Lower leg skin (tissue), 4 donors: ENCODE data around the gene TIGD6. TPM values are rescaled to one million over a fixed set of nuclear protein-coding genes. Genes with fewer than 3 reads are reported as not detected.

Source experiments
- DNase-seq, 2 donors: peaks; one replicate each; pipeline ENCODE4 v3.0.0-alpha.2; 2019; ENCODE audit warnings: low spot score in 2 of 2
- H3K4me3 ChIP-seq: fragments of 200-600 bp; sonication (generic); 2 replicates; pipeline ENCODE4 v1.5.1; 2017; ENCODE audit warnings: mild to moderate bottlenecking, low read depth; ENCODE audit not compliant: poor library complexity, severe bottlenecking
- POLR2A ChIP-seq, 2 donors: fragments of 450-650 bp; IDR thresholded peaks; one replicate each; pipeline ENCODE4 v1.6.1; 2016 to 2017; ENCODE audit warnings: antibody characterized with exemption in 2 of 2, mild to moderate bottlenecking in 1 of 2, moderate library complexity in 1 of 2
- WGBS, 2 donors: methylation state at CpG; one replicate each; pipeline ENCODE4 v1.1.5; 2018; 5-methylcytosine and 5-hydroxymethylcytosine counted together
- intact Hi-C: fragments of 100-400 bp; cut with DNase I; formaldehyde crosslinking; loops from one replicate; pipeline ENCODE4 v1.15.0; 2023; ENCODE audit warnings: low total_unique reads
- total RNA-seq, 4 donors: library from RNA; depleted of rRNA; stranded (reverse); fragments of >200 nt; gene quantifications; one replicate each; pipeline ENCODE4 v1.1.0, GENCODE V29; 2016
- TF ChIP-seq, protein P1 (sequence below), 3 donors: fragments of 450-650 bp; IDR thresholded peaks; one replicate each; pipeline ENCODE4 v1.5.1; 2016; ENCODE audit warnings: antibody characterized with exemption in 3 of 3, mild to moderate bottlenecking in 3 of 3, moderate library complexity in 2 of 3

The TIGD6 gene
- total RNA-seq, 4 donors from 2014 or later: 3.8 to 8.3 (median 6.0) TPM

DNA sequence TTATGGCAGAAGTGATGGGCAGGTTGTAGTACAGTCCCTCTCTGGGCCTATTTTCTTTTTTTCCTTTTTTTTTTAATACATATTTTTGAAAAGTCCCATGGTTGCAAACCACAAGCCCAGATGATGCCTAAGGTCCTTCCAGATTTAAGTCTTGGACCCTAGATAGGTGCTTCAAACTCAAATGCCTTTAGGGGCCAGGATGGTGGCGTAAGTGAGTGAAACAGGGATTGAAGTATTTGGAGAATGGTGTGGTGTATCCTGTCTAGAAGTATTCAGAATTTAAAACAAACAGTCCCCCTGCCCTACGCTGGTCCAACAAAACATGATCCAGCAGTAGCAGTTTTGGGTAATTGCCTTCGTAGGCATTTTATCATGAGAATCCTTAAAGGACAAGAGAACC lies 2.2 kb downstream of the TIGD6 start:
- no peak for DNase-seq
- TF ChIP-seq, protein P1, sequence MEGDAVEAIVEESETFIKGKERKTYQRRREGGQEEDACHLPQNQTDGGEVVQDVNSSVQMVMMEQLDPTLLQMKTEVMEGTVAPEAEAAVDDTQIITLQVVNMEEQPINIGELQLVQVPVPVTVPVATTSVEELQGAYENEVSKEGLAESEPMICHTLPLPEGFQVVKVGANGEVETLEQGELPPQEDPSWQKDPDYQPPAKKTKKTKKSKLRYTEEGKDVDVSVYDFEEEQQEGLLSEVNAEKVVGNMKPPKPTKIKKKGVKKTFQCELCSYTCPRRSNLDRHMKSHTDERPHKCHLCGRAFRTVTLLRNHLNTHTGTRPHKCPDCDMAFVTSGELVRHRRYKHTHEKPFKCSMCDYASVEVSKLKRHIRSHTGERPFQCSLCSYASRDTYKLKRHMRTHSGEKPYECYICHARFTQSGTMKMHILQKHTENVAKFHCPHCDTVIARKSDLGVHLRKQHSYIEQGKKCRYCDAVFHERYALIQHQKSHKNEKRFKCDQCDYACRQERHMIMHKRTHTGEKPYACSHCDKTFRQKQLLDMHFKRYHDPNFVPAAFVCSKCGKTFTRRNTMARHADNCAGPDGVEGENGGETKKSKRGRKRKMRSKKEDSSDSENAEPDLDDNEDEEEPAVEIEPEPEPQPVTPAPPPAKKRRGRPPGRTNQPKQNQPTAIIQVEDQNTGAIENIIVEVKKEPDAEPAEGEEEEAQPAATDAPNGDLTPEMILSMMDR (IDR thresholded peaks at IDR 0.05): no peak
- no peak for TF ChIP-seq POLR2A (IDR thresholded peaks at IDR 0.05)
- no peak overlapping the region for H3K4me3 ChIP-seq
- intact Hi-C loops: loop anchor here (10.0 kb wide), 1 partner anchor 363 kb away; no protein-coding TSS in a partner anchor
- 92 to 96% methylated on average over 3 of the region's 3 CpGs for WGBS, 2 donors

DNA sequence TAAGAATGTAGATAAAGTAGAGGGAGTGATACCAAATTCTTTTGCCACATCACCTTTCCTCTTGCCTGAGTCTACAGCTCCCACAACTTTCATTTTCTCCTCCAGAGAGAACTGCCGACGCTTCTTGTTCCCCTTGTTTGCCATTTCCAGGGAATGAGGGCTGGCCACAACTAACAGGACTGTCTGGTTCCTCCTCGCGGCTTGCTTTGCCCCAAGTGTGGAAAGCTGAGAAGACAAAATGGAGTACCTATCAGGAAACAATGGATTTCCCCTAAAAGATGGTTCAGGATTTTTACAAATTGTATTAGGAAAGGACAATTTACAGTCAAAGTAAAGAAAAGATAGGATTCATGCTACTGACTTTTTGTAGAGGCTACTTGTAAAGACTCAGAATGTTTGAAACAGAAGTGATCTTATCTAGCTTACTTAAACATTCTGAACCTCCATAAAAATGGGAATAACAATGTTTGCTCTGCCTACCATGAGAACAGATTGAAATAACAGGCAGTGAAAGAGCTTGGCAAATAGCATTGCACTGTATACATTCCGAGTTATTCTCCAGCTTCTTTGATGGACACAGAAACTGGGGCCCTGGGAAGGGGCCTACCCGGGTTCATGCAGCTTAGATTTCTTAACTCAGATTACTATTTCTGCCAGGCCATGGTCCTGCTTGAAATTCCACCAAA lies 4.1 kb downstream of the TIGD6 start:
- no peak for DNase-seq
- H3K4me3 ChIP-seq: no peak overlapping the region
- intact Hi-C loops: loop anchor here (10.0 kb wide), 1 partner anchor 362 kb away; no protein-coding TSS in a partner anchor
- TF ChIP-seq, protein P1 (IDR thresholded peaks at IDR 0.05): no peak
- no peak for TF ChIP-seq POLR2A (IDR thresholded peaks at IDR 0.05)
- WGBS, 2 donors: 61 to 71% methylated on average over 6 of the region's 6 CpGs

DNA sequence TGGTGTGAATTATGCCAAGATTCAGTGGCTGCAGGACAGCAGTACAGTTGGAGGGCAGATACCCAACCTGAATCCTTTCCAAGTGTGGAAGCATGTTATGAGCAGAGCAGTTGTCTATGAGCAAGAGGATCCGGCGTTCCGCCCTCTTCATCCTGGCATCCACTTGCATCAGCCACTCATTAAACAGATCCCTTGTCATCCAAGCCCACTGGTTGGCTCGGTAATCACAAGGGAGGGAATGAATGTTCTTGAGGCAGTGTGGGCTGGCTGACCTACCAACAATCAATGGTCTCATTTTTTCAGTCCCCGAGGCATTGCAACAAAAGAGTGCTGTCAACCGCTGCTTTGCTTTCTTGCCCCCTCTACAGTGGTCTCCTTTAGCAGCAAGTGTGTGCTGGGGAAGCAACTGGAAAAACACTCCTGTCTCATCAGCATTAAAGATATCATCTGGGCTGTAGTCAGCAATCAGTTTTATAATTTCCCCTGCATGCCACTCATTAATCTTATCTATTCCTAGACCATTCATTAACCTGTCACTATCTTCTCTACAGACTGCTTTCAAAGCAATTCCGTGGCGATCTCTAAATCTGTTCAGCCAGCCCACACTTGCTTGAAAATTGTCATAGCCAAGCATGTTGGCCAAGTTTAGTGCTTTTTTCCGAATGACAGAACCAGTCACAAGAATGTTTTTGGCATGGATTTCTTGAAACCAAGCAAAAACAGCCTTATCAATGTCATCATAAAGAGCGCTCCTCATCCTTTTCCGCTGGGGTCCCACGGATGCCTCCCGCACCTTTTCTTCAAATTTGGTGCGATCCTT lies 4.9 kb downstream of the TIGD6 start:
- H3K4me3 ChIP-seq: no peak overlapping the region
- DNase-seq: no peak
- 51 to 53% methylated on average over 14 of the region's 14 CpGs for WGBS, 2 donors
- intact Hi-C loops: loop anchor here (10.0 kb wide), 1 partner anchor 361 kb away; no protein-coding TSS in a partner anchor
- TF ChIP-seq POLR2A (IDR thresholded peaks at IDR 0.05): no peak
- TF ChIP-seq, protein P1 (IDR thresholded peaks at IDR 0.05): no peak

DNA sequence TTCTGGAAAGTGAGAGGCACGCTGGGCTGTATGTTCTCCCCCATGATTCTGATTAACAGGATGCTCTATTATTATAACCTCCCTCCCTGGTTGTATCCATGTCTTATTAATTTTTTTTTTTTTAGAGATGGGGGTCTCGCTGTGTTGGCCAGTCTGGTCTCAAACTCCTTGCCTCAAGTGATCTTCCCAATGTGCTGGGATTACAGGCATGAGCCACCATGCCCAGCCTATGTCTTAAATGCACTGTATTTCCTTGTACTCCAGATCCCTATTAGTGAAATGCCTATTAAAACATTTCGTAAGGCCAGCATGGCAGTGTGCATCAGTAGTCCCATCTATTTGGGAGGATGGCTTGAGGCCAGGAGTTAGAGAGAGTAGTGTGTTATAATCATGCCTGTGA lies 7.0 kb downstream of the TIGD6 start:
- intact Hi-C loops: loop anchor here (10.0 kb wide), 1 partner anchor 359 kb away; no protein-coding TSS in a partner anchor
- no peak for DNase-seq
- 89 to 91% methylated on average over 3 of the region's 3 CpGs for WGBS, 2 donors
- H3K4me3 ChIP-seq: no peak overlapping the region
- TF ChIP-seq POLR2A (IDR thresholded peaks at IDR 0.05): no peak
- TF ChIP-seq, protein P1 (IDR thresholded peaks at IDR 0.05): no peak

DNA sequence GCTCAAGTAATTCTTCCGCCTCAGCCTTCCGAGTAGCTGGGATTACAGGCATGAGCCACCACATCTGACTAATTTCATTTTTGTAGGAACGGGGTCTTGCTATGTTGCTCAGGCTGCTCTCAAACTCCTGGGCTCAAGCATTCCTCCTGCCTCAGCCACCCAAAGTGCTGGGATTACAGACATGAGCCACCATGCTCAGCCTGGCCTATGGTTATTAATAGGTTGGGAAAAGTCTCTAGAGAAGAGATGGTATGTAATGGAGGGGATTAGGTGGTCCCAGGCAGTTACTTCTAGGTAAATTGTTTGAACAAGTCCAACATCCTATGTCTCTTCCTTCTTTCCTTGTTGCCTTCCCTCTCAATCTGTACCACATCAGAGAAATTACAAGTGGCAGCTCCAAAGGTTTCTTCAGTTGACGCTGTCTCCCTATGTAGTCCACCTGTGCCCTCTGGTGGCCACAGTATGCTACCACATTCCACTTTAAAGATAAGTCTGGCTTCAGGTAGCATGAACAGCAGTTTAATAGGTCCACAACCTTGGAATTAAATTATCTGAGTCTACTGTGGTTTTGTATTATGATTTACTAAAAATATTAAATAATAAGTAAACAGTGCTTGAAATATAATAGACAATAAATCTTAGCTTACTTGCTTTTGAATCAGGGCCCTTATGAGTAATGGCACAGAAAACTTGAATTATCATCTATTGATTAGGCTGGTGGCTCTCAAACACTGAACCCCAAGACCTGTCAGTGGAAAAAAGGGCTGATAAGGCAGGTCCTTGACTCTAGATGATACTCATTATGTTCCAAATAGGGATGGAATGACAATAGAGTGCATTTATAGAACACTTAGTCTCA lies 9.7 kb downstream of the TIGD6 start:
- intact Hi-C loops: loop anchor here (10.0 kb wide), 1 partner anchor 356 kb away; no protein-coding TSS in a partner anchor
- TF ChIP-seq POLR2A (IDR thresholded peaks at IDR 0.05): no peak
- TF ChIP-seq, protein P1 (IDR thresholded peaks at IDR 0.05): peak in 1 of 3 donors; percentile 78
- H3K4me3 ChIP-seq: no peak overlapping the region
- peak; percentile 74 to 92 for DNase-seq
- WGBS, 2 donors: 69 to 72% methylated on average over 4 of the region's 4 CpGs
